GM19351 (cell line): ENCODE data around the gene RNU2-1.
"Not testable (repeated sequence)": the region's sequence is repeated elsewhere in the genome, so short reads cannot be mapped to it uniquely, and the experiment has no call there.

Source experiments
- ATAC-seq: cut with Tn5 transposase; IDR thresholded peaks from one replicate; pipeline ENCODE4 v1.9.1; 2021; ENCODE audit warnings: mild to moderate bottlenecking, moderate library complexity; ENCODE audit not compliant: unreplicated experiment

RNU2-1 gene

GRCh38 chr17:43216762-43217613 lies 16.8 kb downstream of the RNU2-1 start:
- no peak for ATAC-seq

GRCh38 chr17:43216369-43216761 lies 17.4 kb downstream of the RNU2-1 start:
- no peak for ATAC-seq

GRCh38 chr17:43215341-43215740 lies 18.4 kb downstream of the RNU2-1 start:
- no peak for ATAC-seq

GRCh38 chr17:43213545-43213944 lies 20.2 kb downstream of the RNU2-1 start:
- no peak for ATAC-seq

GRCh38 chr17:43212641-43213490 lies 20.9 kb downstream of the RNU2-1 start:
- no peak for ATAC-seq

- peak; percentile 64 for ATAC-seq
These were observed 22.0 kb downstream of the RNU2-1 start, which contains the start of gene TMEM106A for GRCh38 chr17:43211480-43212402. Gene TMEM106A (plus strand): TSS chr17:43211875. CDS start chr17:43213042, 1,167 bp downstream.

- no peak for ATAC-seq
These were observed 22.7 kb downstream of the RNU2-1 start for GRCh38 chr17:43211123-43211479.

- no peak for ATAC-seq
These were observed 23.2 kb downstream of the RNU2-1 start for GRCh38 chr17:43210576-43210975.

- not testable (repeated sequence) for ATAC-seq
These were observed 30.8 kb downstream of the RNU2-1 start for GRCh38 chr17:43203013-43203412.

GRCh38 chr17:43200127-43200526 lies 33.6 kb downstream of the RNU2-1 start:
- no peak for ATAC-seq

- no peak for ATAC-seq
These were observed 34.1 kb downstream of the RNU2-1 start for GRCh38 chr17:43199633-43200032.

GRCh38 chr17:43193251-43193650 lies 40.5 kb downstream of the RNU2-1 start:
- ATAC-seq: no peak

GRCh38 chr17:43186656-43187055 lies 47.1 kb downstream of the RNU2-1 start:
- not testable (repeated sequence) for ATAC-seq

- no peak for ATAC-seq
These were observed 49.9 kb downstream of the RNU2-1 start for GRCh38 chr17:43183921-43184320.
